ENCODE data around the gene SIK3. TPM values are rescaled to one million over a fixed set of nuclear protein-coding genes. Genes with fewer than 3 reads are reported as not detected.

SIK3 gene
- total and polyA plus RNA-seq, 11 donors: 11.8 to 67.4 (median 38.1) TPM

DNA sequence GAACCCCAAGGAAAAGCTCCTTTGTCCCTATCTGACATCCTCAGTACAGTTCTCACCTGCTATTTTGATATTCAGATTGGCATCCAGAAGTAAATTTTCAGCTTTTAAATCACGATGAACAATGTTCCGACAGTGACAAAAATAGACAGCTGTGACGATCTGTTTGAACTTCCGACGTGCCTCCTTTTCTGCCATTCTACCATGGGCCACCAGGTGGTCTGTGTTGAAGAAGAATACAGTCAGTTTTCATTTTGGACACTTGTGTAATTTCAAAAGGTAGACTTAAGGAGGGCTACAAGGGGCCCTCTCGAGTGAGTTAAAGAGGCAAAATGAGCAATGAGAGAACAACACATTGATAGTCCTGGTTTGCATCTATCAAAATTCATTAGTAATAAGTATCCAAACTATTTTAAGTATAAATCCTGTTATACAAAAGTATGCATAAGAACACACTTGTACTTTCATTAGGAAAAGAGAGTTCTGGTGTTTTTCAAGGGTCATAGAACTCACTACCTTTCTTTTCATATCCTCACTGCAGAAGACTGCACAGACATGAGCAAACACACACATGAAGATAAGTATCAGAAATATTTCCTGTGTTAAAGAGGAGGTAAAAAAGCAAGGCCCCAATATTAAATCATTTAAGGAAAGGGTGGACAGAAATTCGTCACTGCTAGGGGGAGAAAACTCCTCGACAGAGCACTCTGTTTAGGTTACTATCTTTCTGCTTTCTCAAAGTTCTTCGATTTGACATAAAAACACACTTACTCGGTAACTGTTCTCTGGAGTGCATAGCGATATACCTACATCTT lies 170.9 kb downstream of the SIK3 start:
- Histone ChIP-seq H3K4me1 (peaks cover 12 to 82% (median 48%) of the 10 kb centered on the region in 12 donors), H3K9me3 (no peaks in the 10 kb centered on the region), H3K27ac (peak overlapping the region in 1 of 12 donors; percentile 82), H3K4me3 (no peak overlapping the region), H3K27me3 (no peaks in the 10 kb centered on the region), H3K36me3 (peaks cover 0 to 31% (median 18%) of the 10 kb centered on the region in 9 donors)
- DNase-seq (no peak), ATAC-seq (no peak)
- TF ChIP-seq POLR2A (IDR thresholded peaks at IDR 0.05) (no peak), CTCF (IDR thresholded peaks at IDR 0.05) (peak in 11 of 12 donors; percentile 11 to 43 (median 27))
- WGBS, 4 donors: 70 to 72% (median 71%) methylated on average over 11 of the region's 11 CpGs
- intact Hi-C loops (cut with DNase I): loop anchor here in 1 of 10 donors (5.0 kb wide), 1 partner anchor 170 kb away; the partner anchor contains the start of gene SIK3

DNA sequence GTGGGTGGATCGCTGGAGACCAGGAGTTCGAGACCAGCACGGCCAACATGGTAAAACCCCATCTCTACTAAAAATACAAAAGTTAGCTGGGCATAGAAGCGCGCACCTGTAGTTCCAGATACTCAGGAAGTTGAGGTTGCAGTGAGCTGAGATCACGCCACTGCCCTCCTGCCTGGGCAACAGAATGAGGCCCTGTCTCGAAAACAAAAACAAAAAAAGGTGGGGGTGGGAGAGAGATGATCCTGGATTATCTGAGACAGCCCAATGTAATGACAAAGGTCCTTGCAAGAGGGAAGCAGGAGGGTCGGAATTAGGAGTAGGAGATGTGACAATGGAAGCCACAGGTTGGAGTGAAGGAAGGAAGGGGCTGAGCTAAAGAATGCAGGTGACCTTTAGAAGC lies 173.2 kb downstream of the SIK3 start:
- 89 to 97% (median 97%) methylated on average over 8 of the region's 8 CpGs for WGBS, 4 donors
- Histone ChIP-seq H3K27me3 (no peaks in the 10 kb centered on the region), H3K4me1 (peaks cover 3 to 59% (median 26%) of the 10 kb centered on the region in 12 donors), H3K36me3 (peaks cover 0 to 41% (median 24%) of the 10 kb centered on the region in 9 donors), H3K9me3 (no peaks in the 10 kb centered on the region), H3K27ac (peak overlapping the region in 1 of 12 donors; percentile 38), H3K4me3 (no peak overlapping the region)
- DNase-seq (no peak), ATAC-seq (no peak)
- TF ChIP-seq CTCF (IDR thresholded peaks at IDR 0.05) (no peak), POLR2A (IDR thresholded peaks at IDR 0.05) (no peak)
- intact Hi-C loops (cut with DNase I): loop anchor here in 1 of 10 donors (5.0 kb wide), 1 partner anchor 172 kb away; the partner anchor contains the start of gene SIK3

DNA sequence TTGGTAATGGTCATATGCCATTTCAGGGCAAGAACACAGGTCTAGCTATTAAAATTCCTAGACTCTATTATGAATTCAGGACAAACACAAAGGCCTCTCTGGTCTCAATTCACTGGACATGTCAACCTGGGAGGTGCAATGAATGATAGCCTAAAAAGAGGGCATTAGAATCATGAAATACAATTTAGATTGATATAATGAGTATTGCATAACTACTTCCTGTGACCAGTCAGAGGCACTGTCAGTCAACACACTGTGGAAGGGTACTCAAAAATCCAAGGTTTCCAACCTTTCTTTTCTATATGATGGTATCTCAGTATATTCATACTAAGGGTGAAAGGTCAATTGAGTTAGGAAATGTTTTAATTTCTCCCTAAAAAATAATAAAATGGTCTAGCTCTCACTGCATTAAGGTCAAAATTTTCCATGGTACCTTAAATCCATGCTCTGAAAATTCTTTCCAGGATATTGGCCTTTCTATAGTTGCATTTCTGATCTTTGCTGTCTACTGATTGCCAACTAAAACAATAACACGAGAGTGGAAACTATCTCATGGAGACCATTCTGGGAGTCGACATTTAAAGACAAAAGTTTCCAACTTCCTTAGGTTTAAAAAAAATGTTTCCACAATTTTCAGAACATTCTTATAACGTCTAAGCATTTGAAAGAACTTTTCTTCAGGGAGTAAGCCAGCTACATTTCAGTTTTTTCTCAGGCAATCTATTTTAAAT lies 179.1 kb downstream of the SIK3 start:
- no peak for DNase-seq
- 45 to 59% (median 51%) methylated on average over 3 of the region's 3 CpGs for WGBS, 4 donors
- Histone ChIP-seq H3K4me1 (peaks cover 0 to 15% (median 5%) of the 10 kb centered on the region in 12 donors), H3K27me3 (no peaks in the 10 kb centered on the region), H3K27ac (peak overlapping the region in 2 of 12 donors; percentile 15 to 37), H3K4me3 (no peak overlapping the region), H3K36me3 (peaks cover 0 to 19% (median 6%) of the 10 kb centered on the region in 9 donors), H3K9me3 (no peaks in the 10 kb centered on the region)
- TF ChIP-seq CTCF (IDR thresholded peaks at IDR 0.05): no peak
- TF ChIP-seq POLR2A (IDR thresholded peaks at IDR 0.05): no peak
- intact Hi-C loops (cut with DNase I): no loop called here
- ATAC-seq: no peak

DNA sequence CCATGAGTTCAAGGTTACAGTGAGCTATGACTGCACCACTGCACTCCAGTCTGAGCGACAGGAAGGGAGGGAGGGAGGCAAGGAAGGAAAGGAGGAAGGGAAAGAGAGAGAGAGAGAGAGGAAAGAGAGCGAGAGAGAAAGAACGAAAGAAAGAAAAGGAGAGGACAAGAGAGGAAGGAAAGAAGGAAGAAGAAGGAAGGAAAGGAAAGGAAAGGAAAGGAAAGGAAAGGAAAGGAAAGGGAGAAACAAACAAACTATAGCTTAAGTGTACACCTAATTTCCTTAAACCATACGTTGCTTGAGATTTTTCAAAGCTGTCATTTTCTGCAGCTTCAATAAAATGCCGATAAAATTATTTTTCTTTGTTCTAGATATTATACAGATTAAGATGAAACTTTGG lies 180.6 kb downstream of the SIK3 start:
- DNase-seq (no peak), ATAC-seq (no peak)
- Histone ChIP-seq H3K27ac (no peak overlapping the region), H3K36me3 (peaks cover 0 to 19% (median 5%) of the 10 kb centered on the region in 9 donors), H3K4me3 (no peak overlapping the region), H3K27me3 (no peaks in the 10 kb centered on the region), H3K4me1 (peaks cover 0 to 22% (median 8%) of the 10 kb centered on the region in 12 donors), H3K9me3 (no peaks in the 10 kb centered on the region)
- TF ChIP-seq CTCF (IDR thresholded peaks at IDR 0.05) (no peak), POLR2A (IDR thresholded peaks at IDR 0.05) (no peak)
- 73 to 86% (median 80%) methylated on average over 5 of the region's 5 CpGs for WGBS, 4 donors
- intact Hi-C loops (cut with DNase I): no loop called here

Measured in heart left ventricle (tissue), 16 donors.